Astrocyte of the cerebellum (primary cell): ENCODE data around the gene BMP2K.

Source experiments
- DNase-seq: peaks from one replicate; pipeline ENCODE4 v3.0.0-alpha.2; 2011; ENCODE audit warnings: low read depth
- H3K4me3 ChIP-seq: 2 replicates; pipeline ENCODE4 v1.5.1; 2011; ENCODE audit warnings: mild to moderate bottlenecking, low read depth, low read length, moderate library complexity
- in situ Hi-C: cut with HindIII; loops from 2 replicates; pipeline ENCODE4 v1.10.0; 2017; ENCODE audit warnings: low sequenced_read_pairs
- TF ChIP-seq, protein P1 (sequence below): IDR thresholded peaks from 2 replicates; pipeline ENCODE4 v1.5.1; 2012; ENCODE audit warnings: low read length, low read depth, moderate library complexity, mild to moderate bottlenecking; ENCODE audit errors: missing control alignments

Gene BMP2K

DNA sequence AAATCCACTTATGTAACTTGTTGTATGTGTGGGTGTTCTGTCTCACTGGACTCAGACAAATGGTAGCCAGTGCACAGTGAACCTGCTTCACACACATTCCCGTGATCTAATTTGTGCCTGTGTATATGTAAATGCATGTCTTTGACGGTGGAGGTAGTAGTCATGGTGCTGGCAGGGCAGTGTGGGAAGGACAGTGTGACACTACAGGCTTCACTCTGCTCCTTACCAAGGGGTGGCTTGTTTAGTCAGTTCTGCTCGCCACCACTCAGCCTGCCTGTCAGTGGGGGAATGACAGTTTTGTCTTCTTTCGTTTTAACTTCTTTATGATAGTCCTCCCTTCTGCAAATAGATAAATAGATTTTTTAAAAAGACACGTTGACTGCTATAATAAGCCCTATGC is 180.8 kb downstream of the BMP2K start:
- no peak for DNase-seq
- H3K4me3 ChIP-seq = no peak overlapping the region
- TF ChIP-seq, protein P1, sequence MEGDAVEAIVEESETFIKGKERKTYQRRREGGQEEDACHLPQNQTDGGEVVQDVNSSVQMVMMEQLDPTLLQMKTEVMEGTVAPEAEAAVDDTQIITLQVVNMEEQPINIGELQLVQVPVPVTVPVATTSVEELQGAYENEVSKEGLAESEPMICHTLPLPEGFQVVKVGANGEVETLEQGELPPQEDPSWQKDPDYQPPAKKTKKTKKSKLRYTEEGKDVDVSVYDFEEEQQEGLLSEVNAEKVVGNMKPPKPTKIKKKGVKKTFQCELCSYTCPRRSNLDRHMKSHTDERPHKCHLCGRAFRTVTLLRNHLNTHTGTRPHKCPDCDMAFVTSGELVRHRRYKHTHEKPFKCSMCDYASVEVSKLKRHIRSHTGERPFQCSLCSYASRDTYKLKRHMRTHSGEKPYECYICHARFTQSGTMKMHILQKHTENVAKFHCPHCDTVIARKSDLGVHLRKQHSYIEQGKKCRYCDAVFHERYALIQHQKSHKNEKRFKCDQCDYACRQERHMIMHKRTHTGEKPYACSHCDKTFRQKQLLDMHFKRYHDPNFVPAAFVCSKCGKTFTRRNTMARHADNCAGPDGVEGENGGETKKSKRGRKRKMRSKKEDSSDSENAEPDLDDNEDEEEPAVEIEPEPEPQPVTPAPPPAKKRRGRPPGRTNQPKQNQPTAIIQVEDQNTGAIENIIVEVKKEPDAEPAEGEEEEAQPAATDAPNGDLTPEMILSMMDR = no peak
- in situ Hi-C loops = loop anchor here (25.0 kb wide), 1 partner anchor 1380 kb away; the partner anchor contains the start of gene CFAP299

DNA sequence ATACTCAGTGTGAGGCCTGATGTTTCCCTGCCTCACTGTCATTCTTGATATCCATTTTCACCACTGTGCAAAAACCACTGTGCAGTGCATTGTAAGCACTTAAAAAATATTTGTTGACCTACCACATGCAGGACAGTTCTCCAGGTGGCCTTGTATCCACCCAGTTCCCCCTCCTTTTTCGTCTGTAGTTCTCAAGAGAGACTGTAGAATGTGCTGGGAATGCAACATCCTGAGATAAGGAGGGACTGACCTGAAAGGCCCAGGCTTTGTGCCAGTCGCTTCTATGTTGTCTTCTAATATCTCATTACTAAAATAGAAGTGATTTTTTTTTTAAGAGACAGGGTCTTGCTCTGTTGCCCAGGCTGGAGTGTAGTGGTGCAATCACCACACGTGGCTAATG is 184.8 kb downstream of the BMP2K start:
- TF ChIP-seq, protein P1 = no peak
- no peak for DNase-seq

More for the DNA sequence above, 184.8 kb downstream of the BMP2K start:
- in situ Hi-C loops = loop anchor here (25.0 kb wide), 1 partner anchor 1376 kb away; the partner anchor contains the start of gene CFAP299
- no peak overlapping the region for H3K4me3 ChIP-seq
